Measurements from ENCODE around the gene GRAPL. TPM values are rescaled to one million over a fixed set of nuclear protein-coding genes. Genes with fewer than 3 reads are reported as not detected.

The GRAPL gene
- total RNA-seq, result not detected in 2 replicates

GRCh38 chr17:19127148-19127980, at the start of gene GRAPL:
GRAPL (plus strand) TSS chr17:19127589; CDS start chr17:19127620, 31 bp downstream.

Other genes with a start within 250 kb of the GRAPL start
- gene SLC5A10, start 175.4 kb upstream of the GRAPL start, total RNA-seq, result under 0.01 TPM in 1 of 2 replicates, not detected in the other
- gene FAM83G, start 122.8 kb upstream of the GRAPL start, total RNA-seq, result 19.1 and 22.4 TPM in 2 replicates
- gene GRAP, start 80.6 kb upstream of the GRAPL start, total RNA-seq, result under 0.01 and 0.11 TPM in 2 replicates
- 29.2 and 34.2 TPM in 2 replicates for gene EPN2, start 109.8 kb downstream of the GRAPL start, total RNA-seq
- gene B9D1, start 235.1 kb downstream of the GRAPL start, total RNA-seq, result 32.5 and 41.1 TPM in 2 replicates